ENCODE measurements around the gene CCDC57.

- no peak for TF ChIP-seq CTCF (optimal IDR thresholded peaks at IDR 0.05 in 1 of 3, IDR thresholded peaks at IDR 0.05 in 1 of 3, conservative IDR thresholded peaks at IDR 0.05 in 1 of 3; ENCODE audit: extremely low read depth in 1 of 3, insufficient read depth in 2 of 3, low read length in 3 of 3)
- no peak for TF ChIP-seq EZH2 (IDR thresholded peaks at IDR 0.05; ENCODE audit: low read length)
Measured at GRCh38 chr17:82108961-82109475, 103.6 kb downstream of the CCDC57 start.

All from keratinocyte (primary cell).